ENCODE measurements around the gene TCAP.

TCAP gene

DNA sequence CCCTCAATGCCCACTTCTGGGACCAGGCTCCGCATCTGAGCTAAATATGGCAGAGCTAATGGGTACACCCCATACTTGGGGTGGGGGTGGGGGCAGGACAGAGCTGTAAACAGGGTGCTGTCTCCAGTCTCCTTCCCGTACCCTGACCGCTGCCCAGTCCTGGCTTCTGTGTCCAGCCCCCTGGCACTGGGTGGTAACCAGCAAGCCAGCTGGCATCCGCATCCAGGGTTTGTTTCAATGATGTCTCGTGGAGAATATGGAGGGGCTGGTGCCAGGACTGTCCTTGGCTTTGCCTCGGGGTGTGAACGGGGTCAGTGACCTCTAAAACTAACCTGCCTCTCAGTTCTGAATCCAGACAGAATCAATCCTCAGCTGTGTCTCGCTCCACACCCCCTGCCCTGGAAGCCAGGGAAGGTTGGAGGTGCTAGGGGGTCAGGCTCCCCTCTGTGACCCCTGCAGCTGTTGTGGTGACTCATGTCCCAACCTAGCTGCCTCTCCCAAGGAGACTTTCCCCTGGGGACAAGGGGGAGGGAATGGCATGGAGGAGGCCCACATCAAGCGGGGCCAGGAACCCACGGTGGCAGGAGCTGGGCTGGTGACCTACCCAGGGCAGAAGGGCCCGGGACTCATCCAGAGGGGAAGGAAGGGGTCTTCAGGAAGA, 1.6 kb downstream of the TCAP start:
- TF ChIP-seq, protein P1, sequence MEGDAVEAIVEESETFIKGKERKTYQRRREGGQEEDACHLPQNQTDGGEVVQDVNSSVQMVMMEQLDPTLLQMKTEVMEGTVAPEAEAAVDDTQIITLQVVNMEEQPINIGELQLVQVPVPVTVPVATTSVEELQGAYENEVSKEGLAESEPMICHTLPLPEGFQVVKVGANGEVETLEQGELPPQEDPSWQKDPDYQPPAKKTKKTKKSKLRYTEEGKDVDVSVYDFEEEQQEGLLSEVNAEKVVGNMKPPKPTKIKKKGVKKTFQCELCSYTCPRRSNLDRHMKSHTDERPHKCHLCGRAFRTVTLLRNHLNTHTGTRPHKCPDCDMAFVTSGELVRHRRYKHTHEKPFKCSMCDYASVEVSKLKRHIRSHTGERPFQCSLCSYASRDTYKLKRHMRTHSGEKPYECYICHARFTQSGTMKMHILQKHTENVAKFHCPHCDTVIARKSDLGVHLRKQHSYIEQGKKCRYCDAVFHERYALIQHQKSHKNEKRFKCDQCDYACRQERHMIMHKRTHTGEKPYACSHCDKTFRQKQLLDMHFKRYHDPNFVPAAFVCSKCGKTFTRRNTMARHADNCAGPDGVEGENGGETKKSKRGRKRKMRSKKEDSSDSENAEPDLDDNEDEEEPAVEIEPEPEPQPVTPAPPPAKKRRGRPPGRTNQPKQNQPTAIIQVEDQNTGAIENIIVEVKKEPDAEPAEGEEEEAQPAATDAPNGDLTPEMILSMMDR (IDR thresholded peaks at IDR 0.05; ENCODE audit: control insufficient read depth, insufficient read depth, low read depth, low read length, missing control alignments) = no peak
- H3K4me3 ChIP-seq (ENCODE audit: control insufficient read depth, low read depth, low read length) = no peak overlapping the region

DNA sequence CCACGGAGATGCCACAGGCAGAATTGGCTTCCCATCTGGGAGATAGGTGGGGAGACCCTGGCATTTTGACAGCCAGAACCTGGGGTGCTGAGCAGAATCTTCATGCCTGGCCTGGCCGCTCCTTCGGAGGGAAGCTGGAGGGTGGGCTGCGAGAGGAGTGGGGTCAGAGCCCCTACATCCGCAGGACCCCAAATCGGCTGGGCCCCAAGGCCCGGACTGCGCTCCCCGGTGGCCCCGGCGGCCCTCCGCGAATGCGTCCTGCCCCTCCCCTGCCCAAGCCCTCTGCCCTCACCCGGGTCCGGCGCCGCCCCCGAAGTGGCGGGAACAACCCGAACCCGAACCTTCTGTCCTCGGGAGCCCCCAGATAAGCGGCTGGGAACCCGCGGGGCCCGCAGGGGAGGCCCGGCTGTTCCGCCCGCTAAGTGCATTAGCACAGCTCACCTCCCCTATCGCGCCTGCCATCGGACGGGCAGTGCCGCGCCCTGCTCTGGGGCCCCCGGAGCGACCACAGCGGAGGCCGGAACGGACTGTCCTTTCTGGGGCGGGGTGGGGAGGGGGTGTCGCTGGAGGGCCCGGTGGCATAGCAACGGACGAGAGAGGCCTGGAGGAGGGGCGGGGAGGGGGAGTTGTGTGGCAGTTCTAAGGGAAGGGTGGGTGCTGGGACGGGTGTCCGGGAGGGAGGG, 2.3 kb downstream of the TCAP start:
- no peak for DNase-seq (ENCODE audit: low read depth)
- no peak overlapping the region for H3K4me3 ChIP-seq (ENCODE audit: control insufficient read depth, low read depth, low read length)

More for the DNA sequence above, 1.6 kb downstream of the TCAP start:
- no peak for DNase-seq (ENCODE audit: low read depth)

DNA sequence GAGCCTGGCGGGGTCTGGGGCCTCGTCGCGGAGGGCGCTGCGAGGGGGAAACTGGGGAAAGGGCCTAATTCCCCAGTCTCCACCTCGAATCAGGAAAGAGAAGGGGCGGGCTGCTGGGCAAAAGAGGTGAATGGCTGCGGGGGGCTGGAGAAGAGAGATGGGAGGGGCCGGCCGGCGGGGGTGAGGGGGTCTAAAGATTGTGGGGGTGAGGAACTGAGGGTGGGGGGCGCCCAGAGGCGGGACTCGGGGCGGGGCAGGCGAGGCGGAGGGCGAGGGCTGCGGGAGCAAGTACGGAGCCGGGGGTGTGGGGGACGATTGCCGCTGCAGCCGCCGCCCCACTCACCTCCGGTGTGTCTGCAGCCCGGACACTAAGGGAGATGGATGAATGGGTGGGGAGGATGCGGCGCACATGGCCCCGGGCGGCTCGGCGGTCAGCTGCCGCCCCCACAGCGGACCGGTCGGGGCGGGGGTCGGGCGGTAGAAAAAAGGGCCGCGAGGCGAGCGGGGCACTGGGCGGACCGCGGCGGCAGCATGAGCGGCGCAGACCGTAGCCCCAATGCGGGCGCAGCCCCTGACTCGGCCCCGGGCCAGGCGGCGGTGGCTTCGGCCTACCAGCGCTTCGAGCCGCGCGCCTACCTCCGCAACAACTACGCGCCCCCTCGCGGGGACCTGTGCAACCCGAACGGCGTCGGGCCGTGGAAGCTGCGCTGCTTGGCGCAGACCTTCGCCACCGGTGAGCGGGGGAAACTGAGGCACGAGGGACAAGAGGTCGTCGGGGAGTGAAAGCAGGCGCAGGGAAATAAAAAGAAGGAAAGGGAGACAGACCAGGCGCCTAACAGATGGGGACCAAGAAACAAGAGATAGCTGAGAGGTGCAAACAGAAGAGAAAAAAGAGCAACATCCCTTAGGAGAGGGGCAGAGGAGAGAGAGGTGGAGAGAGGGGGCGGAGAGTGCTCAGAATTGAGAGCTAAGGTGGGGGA, 3.1 kb downstream of the TCAP start, which contains the start of gene PNMT:
PNMT (plus strand) TSS at position 509 of the 980 bp plus-strand sequence; CDS start at position 532, 23 bp downstream.
- TF ChIP-seq, protein P1 (IDR thresholded peaks at IDR 0.05; ENCODE audit: control insufficient read depth, insufficient read depth, low read depth, low read length, missing control alignments) = peak; percentile 64
- no peak for DNase-seq (ENCODE audit: low read depth)
- H3K4me3 ChIP-seq (ENCODE audit: control insufficient read depth, low read depth, low read length) = no peak within 1 kb of the TSS

More for the DNA sequence above, 2.3 kb downstream of the TCAP start:
- TF ChIP-seq, protein P1 (IDR thresholded peaks at IDR 0.05; ENCODE audit: control insufficient read depth, insufficient read depth, low read depth, low read length, missing control alignments) = no peak

DNA sequence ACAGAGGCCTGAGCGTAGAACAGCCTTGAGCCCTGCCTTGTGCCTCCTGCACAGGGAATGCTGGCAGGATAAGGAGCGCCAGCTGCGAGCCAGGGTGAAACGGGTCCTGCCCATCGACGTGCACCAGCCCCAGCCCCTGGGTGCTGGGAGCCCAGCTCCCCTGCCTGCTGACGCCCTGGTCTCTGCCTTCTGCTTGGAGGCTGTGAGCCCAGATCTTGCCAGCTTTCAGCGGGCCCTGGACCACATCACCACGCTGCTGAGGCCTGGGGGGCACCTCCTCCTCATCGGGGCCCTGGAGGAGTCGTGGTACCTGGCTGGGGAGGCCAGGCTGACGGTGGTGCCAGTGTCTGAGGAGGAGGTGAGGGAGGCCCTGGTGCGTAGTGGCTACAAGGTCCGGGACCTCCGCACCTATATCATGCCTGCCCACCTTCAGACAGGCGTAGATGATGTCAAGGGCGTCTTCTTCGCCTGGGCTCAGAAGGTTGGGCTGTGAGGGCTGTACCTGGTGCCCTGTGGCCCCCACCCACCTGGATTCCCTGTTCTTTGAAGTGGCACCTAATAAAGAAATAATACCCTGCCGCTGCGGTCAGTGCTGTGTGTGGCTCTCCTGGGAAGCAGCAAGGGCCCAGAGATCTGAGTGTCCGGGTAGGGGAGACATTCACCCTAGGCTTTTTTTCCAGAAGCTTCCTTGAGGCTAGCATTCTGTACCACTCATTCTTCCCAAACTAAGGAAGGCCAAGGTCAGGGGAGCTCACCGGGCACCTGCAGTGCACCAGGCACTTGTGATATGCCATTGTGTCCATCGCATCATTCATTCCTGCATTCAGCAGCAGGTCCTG, 5.0 kb downstream of the TCAP start:
- DNase-seq (ENCODE audit: low read depth) = no peak
- H3K4me3 ChIP-seq (ENCODE audit: control insufficient read depth, low read depth, low read length) = no peak overlapping the region
- TF ChIP-seq, protein P1 (IDR thresholded peaks at IDR 0.05; ENCODE audit: control insufficient read depth, insufficient read depth, low read depth, low read length, missing control alignments) = no peak

DNA sequence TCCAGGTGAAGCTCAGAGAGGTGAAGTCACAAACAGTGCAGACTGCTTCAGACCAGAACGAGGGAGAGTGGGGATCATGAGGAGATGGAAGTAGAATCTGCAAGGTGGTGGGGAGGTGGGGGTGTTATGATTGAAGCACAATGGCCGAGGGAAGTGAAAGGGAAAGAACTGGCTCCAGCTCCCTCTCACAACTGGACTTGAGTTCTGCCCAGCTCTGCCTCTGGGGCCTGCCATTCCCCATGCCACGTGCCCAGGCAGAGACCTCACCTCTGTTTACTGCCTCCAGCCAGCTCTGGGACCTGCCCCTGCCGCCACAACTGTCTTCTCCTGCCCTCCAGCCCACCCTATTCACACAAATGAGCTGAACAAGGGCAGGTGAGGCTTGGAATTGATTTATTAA, 5.6 kb downstream of the TCAP start:
- no peak overlapping the region for H3K4me3 ChIP-seq (ENCODE audit: control insufficient read depth, low read depth, low read length)
- DNase-seq (ENCODE audit: low read depth) = no peak
- TF ChIP-seq, protein P1 (IDR thresholded peaks at IDR 0.05; ENCODE audit: control insufficient read depth, insufficient read depth, low read depth, low read length, missing control alignments) = no peak
